ENCODE results near the gene ETHE1.

DNA sequence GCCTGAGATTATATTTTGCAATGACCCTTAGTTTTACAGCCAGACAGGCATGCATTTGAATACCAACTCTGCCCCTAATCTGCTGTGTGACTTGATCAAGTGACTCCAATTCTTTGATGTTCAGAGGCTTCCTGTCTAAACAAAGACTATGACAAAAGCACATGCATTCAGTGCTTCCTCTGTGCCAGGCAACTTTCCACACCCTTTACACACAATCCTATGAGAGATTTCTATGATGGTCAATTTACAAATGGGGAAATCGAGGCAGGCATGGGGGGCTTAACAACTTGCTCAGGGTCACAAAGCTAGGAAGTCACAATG lies 57.9 kb downstream of the ETHE1 start:
- TF ChIP-seq, protein P1, sequence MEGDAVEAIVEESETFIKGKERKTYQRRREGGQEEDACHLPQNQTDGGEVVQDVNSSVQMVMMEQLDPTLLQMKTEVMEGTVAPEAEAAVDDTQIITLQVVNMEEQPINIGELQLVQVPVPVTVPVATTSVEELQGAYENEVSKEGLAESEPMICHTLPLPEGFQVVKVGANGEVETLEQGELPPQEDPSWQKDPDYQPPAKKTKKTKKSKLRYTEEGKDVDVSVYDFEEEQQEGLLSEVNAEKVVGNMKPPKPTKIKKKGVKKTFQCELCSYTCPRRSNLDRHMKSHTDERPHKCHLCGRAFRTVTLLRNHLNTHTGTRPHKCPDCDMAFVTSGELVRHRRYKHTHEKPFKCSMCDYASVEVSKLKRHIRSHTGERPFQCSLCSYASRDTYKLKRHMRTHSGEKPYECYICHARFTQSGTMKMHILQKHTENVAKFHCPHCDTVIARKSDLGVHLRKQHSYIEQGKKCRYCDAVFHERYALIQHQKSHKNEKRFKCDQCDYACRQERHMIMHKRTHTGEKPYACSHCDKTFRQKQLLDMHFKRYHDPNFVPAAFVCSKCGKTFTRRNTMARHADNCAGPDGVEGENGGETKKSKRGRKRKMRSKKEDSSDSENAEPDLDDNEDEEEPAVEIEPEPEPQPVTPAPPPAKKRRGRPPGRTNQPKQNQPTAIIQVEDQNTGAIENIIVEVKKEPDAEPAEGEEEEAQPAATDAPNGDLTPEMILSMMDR (conservative IDR thresholded peaks at IDR 0.05; ENCODE audit: low read depth, low read length), result no peak
- TF ChIP-seq EZH2 (IDR thresholded peaks at IDR 0.05; ENCODE audit: borderline replicate concordance, low read depth, low read length, poor library complexity, severe bottlenecking), result no peak
